ENCODE data around the gene VAPA. TPM values are rescaled to one million over a fixed set of nuclear protein-coding genes. Genes with fewer than 3 reads are reported as not detected.

Gene VAPA
- total and polyA plus RNA-seq, 9 of the 15 experiments (the other 6 are each of a cell fraction or from before 2014, with no cell fraction given) = 219 to 902 (median 526) TPM

- TF ChIP-seq, protein P1, sequence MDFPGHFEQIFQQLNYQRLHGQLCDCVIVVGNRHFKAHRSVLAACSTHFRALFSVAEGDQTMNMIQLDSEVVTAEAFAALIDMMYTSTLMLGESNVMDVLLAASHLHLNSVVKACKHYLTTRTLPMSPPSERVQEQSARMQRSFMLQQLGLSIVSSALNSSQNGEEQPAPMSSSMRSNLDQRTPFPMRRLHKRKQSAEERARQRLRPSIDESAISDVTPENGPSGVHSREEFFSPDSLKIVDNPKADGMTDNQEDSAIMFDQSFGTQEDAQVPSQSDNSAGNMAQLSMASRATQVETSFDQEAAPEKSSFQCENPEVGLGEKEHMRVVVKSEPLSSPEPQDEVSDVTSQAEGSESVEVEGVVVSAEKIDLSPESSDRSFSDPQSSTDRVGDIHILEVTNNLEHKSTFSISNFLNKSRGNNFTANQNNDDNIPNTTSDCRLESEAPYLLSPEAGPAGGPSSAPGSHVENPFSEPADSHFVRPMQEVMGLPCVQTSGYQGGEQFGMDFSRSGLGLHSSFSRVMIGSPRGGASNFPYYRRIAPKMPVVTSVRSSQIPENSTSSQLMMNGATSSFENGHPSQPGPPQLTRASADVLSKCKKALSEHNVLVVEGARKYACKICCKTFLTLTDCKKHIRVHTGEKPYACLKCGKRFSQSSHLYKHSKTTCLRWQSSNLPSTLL (IDR thresholded peaks at IDR 0.05) = no peak
- TF ChIP-seq PTTG1 (tag; IDR thresholded peaks at IDR 0.05; ENCODE audit: low read depth) (peak; percentile 54), PML (IDR thresholded peaks at IDR 0.05; ENCODE audit: low read length) (no peak), ZNF584 (CRISPR knock-in tag; IDR thresholded peaks at IDR 0.05; ENCODE audit: low read depth) (no peak), SAP30 (IDR thresholded peaks at IDR 0.05; ENCODE audit: borderline replicate concordance, insufficient read depth, low read depth, low read length, poor library complexity, severe bottlenecking) (no peak), TAF1 (IDR thresholded peaks at IDR 0.05; ENCODE audit: control insufficient read depth, extremely low read depth, insufficient read depth, low read length, severe bottlenecking) (no peak), ZKSCAN3 (CRISPR knock-in tag; IDR thresholded peaks at IDR 0.05) (peak; percentile 55; the same call in 1 of the 2 replicates), CBFB (CRISPR knock-in tag; IDR thresholded peaks at IDR 0.05) (no peak), MYNN (IDR thresholded peaks at IDR 0.05) (no peak), MYNN (CRISPR knock-in tag; IDR thresholded peaks at IDR 0.05) (no peak), RFX1 (IDR thresholded peaks at IDR 0.05) (no peak), NFRKB (IDR thresholded peaks at IDR 0.05; ENCODE audit: low read depth) (no peak), PHB (CRISPR knock-in tag; IDR thresholded peaks at IDR 0.05) (no peak)
- TF ChIP-seq, protein P2, sequence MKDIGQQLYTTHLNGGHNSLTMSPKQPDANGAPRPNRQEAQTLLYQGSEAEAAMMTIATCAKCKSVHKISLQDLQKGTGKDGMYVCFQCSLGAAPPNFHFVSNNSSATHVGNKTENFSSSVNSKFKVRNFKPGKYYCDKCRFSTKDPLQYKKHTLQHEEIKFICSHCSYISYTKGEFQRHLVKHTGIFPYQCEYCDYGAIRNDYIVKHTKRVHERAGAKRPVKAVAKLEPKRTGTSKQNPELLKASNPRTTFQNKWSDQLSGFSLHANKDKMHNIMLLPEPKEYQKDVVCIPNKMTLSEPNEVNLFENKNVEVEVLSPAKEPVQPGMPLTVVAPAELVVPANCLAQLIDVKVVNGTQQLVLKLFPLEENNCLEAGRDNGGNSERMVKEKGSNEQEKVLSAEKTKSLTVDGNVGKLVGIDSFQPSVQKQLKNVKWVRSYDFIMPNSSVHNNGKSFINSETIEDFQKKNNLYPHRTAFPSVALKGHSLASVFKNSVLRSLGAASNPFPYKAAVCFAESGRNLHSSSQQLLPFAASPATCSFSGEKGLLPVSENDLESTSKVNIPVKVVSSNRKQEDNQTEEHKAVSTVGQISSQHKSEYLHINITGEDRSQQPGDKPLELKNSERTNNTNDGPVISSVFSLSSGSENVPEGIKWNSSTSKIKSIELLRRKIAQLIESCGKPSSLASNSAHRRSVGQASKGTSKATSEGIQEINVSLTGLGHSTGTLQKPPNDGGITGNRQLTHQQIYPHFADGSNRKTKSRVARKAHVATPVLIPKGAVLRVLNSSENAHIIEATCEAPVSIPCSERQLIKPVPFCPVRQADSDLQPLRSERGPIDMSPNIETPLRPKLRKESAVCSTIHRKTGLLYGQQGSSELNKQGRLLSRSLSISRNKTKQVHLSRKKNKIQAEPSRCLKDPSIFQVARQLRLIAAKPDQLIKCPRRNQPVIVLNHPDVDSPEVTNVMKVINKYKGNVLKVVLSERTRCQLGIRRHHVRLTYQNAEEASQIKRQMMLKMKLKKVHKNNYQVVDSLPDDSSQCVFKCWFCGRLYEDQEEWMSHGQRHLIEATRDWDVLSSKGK (CRISPR knock-in tag; IDR thresholded peaks at IDR 0.05) = no peak
- TF ChIP-seq, protein P3, sequence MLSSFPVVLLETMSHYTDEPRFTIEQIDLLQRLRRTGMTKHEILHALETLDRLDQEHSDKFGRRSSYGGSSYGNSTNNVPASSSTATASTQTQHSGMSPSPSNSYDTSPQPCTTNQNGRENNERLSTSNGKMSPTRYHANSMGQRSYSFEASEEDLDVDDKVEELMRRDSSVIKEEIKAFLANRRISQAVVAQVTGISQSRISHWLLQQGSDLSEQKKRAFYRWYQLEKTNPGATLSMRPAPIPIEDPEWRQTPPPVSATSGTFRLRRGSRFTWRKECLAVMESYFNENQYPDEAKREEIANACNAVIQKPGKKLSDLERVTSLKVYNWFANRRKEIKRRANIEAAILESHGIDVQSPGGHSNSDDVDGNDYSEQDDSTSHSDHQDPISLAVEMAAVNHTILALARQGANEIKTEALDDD (IDR thresholded peaks at IDR 0.05) = no peak
- TF ChIP-seq, protein P4, sequence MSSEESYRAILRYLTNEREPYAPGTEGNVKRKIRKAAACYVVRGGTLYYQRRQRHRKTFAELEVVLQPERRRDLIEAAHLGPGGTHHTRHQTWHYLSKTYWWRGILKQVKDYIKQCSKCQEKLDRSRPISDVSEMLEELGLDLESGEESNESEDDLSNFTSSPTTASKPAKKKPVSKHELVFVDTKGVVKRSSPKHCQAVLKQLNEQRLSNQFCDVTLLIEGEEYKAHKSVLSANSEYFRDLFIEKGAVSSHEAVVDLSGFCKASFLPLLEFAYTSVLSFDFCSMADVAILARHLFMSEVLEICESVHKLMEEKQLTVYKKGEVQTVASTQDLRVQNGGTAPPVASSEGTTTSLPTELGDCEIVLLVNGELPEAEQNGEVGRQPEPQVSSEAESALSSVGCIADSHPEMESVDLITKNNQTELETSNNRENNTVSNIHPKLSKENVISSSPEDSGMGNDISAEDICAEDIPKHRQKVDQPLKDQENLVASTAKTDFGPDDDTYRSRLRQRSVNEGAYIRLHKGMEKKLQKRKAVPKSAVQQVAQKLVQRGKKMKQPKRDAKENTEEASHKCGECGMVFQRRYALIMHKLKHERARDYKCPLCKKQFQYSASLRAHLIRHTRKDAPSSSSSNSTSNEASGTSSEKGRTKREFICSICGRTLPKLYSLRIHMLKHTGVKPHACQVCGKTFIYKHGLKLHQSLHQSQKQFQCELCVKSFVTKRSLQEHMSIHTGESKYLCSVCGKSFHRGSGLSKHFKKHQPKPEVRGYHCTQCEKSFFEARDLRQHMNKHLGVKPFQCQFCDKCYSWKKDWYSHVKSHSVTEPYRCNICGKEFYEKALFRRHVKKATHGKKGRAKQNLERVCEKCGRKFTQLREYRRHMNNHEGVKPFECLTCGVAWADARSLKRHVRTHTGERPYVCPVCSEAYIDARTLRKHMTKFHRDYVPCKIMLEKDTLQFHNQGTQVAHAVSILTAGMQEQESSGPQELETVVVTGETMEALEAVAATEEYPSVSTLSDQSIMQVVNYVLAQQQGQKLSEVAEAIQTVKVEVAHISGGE (CRISPR knock-in tag; IDR thresholded peaks at IDR 0.05) = no peak
- TF ChIP-seq, protein P5, sequence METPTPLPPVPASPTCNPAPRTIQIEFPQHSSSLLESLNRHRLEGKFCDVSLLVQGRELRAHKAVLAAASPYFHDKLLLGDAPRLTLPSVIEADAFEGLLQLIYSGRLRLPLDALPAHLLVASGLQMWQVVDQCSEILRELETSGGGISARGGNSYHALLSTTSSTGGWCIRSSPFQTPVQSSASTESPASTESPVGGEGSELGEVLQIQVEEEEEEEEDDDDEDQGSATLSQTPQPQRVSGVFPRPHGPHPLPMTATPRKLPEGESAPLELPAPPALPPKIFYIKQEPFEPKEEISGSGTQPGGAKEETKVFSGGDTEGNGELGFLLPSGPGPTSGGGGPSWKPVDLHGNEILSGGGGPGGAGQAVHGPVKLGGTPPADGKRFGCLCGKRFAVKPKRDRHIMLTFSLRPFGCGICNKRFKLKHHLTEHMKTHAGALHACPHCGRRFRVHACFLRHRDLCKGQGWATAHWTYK (CRISPR knock-in tag; IDR thresholded peaks at IDR 0.05) = no peak; the same call in 1 of the 2 replicates
Measured at GRCh38 chr18:9878783-9879242, 35.0 kb upstream of the VAPA start (continued).
